GM21367 (cell line): Measurements from ENCODE around the gene TFEB.
"Not testable (repeated sequence)": the region's sequence is repeated elsewhere in the genome, so short reads cannot be mapped to it uniquely, and the experiment has no call there.

Experiments used
- ATAC-seq: cut with Tn5 transposase; IDR thresholded peaks from one replicate; pipeline ENCODE4 v1.9.1; 2021; ENCODE audit not compliant: unreplicated experiment

Gene TFEB

GRCh38 chr6:41766043-41766664 lies 30.7 kb upstream of the TFEB start:
- ATAC-seq = not testable (repeated sequence)

DNA sequence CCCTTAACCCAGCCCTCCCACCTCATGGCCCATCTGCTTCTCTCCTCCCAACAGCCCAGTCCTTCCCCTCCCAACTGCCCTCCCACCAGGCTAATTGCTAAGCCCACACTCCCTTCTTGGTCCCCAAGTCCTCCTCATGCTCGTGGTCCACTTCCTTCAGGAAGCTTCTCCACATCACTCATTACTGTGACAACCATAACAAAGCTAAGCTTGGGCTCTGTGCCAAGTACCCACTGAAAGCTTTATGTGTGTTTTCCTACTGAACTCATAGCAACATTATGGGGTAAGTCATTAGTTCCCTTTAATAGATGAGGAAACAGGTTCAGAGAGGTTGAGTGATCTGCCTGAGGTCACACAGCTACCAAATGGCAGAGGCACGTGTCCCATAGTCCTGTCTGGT lies 28.1 kb upstream of the TFEB start:
- ATAC-seq = no peak

GRCh38 chr6:41759905-41760579 lies 24.6 kb upstream of the TFEB start:
- no peak for ATAC-seq

DNA sequence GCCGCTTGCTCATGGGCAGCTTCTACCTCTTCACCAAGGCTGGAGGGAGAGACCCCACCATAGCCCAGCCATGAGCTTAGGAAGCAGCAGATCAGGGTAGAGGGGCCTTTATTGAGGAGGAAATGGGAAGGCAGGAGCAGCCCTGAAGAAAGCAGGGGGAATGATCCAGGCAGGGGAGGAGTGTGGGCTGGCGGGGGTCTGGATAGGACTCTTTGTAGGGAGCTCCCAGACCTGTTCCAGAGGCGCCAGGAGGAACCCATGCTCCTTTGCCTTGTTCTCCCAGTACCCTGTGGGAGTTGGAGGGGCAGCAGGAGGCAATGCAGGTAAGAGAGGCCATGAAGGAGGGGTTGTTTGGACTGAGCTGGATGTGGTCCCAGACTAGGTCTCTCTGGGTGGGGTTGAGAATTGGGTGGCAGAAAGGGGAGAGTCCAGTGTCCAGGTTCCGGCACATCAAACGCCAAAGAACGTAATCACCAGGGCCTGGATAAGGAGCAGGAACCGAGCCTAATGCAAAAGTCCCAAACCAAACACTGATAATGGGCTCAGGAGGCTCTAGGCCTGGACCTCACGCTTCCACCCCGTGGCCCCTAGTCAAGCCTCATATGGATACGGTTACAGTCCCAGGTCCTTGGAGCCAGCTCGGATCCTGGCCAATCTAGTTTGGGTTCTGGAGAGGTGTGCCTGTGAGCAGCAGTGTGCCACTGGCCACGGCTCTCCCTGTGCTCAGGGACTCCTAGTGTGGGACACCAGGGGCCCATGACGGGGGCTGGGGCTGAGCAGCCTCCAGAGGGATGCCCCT lies 23.9 kb upstream of the TFEB start:
- no peak for ATAC-seq

DNA sequence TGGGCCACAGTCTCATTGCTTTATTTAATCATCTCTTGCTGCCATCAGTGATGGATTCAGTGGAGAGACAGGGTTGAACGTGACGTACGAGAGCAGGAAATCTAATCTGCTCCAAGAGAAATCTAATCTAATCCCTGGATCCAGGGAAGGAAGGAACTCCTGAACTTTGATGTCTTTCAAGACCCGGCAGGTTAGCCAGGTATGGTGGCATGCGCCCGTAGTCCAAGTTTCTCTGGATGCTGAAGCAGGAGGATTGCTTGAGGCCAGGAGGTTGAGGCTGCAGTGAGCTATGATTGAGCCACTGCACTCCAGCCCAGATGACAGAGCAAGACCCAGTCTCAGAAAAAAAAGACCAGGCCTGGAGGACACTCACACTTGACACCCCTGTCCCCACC lies 23.2 kb upstream of the TFEB start:
- no peak for ATAC-seq

GRCh38 chr6:41757931-41758640 lies 22.7 kb upstream of the TFEB start:
- no peak for ATAC-seq

- no peak for ATAC-seq
Measured at GRCh38 chr6:41757271-41757670, 21.9 kb upstream of the TFEB start.

DNA sequence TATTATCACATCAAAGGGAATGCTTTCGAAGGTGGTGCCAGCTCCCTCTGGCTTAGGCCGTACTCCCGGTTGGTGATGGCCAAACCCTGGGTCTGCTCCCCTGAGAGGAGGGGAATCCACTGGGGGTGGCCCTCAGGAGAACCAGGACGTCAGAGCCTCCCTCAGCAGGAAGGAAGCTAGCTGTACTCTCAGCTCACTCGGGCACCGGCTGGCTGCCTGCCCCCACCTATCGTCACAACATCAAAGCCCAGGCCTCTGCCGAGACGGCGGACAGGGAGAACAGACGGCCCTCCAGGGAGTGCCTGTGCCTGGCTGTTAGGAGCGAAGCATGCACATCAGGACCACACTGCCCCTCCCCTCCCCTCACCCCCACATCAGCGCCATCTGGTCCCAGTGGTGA lies 20.9 kb upstream of the TFEB start:
- no peak for ATAC-seq

DNA sequence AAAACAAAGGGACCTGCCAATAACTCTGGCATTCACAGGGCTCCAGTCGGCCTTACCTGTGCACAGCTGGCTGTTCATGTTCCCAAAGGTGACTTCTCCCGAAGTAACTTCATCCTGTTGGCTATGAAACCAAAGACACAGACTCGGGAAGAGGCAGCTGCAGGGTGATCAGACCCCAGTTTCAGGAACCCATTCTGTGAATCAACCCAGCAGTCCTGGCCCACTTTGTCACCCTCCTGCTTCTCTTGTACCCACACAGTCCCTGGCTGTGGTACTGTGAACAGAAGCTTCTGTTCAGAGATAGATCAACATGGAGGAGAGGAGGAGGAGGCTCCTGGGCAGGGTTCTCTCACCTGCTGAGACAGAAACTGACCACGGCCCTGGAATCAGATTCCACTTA lies 20.5 kb upstream of the TFEB start:
- no peak for ATAC-seq

DNA sequence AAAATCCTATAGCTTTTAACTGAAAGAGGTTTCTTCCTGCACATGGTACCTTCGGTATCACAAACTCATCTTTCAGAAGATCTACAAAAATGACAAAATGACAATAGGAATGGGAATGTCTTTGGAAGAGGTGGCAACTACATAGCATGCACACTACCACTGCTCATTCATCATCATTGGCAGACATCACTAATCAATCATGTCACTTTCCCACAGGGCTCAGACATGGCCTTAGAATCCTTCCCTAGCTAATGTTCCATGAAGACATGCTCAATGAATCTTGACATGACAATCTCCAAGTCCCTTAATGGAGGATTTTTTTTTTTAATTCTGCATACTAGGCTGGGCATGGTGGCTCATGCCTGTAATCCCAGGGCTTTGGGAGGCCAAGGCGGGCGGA lies 15.0 kb upstream of the TFEB start:
- ATAC-seq = no peak

DNA sequence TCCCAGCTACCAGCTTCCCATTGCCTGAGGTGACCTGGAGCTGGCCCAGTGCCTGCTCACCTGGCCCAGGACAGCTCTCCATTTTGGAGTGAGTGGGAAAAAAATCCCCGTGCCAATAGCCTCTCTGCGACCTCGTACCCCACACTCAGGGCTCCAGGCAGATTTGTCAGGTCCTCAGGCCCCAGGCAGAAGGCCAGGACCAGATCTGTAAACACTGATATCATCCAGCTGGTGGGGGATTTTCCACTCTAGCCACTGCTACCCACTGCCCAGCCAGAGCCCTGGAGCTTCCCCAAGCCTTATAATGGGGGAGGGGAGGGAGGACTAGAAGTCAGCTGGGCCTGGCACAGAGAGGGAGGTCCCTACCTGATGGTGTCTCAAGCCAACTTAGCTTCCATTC lies 13.1 kb upstream of the TFEB start:
- ATAC-seq = no peak

- ATAC-seq = no peak
Measured at GRCh38 chr6:41748102-41748477, 12.7 kb upstream of the TFEB start.

DNA sequence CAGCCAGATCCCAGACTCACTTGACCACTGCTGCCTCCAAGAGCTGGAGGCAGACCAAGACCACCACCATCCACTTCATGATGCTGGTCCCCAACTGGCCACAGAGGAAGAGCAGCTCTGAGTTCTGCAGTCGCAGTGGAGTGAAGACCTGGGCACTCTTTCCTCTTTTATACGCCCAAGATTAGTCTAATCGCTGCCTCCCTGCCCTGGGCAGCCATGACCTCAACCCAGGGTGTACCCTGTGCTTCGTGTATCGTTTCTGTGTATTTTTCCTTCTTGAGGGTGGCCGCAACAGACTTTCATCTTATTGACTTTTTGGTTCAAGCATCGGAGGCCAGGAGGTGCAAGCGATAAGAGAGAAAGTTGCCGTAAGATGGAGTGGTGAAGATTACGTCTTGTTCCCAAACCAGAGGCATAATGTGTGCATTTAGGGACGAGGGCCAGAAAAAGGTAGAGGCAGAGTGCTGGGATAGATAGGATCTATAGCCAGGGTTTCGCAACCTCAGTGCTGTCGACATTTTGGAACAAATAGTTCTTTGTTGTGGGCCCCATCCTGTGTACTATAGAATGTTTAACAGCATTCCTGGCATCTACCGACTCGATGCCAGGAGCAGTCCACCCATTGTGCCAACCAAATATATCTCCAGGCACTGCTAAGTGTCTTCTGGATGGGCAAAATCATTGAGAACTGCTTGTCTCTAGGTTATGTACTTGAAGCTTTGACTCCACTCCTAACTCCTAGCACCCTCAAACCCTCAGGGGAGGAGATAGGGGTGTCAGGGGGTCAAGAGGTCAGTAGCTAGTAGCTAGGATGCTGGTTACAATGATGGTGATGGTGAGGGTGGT lies 12.1 kb upstream of the TFEB start, which contains the start of gene PGC:
PGC (minus strand) TSS at position 142 of the 846 bp plus-strand sequence; CDS start at position 79, 63 bp downstream.
- ATAC-seq = no peak

- no peak for ATAC-seq
Measured at GRCh38 chr6:41746107-41746506, 10.7 kb upstream of the TFEB start.

DNA sequence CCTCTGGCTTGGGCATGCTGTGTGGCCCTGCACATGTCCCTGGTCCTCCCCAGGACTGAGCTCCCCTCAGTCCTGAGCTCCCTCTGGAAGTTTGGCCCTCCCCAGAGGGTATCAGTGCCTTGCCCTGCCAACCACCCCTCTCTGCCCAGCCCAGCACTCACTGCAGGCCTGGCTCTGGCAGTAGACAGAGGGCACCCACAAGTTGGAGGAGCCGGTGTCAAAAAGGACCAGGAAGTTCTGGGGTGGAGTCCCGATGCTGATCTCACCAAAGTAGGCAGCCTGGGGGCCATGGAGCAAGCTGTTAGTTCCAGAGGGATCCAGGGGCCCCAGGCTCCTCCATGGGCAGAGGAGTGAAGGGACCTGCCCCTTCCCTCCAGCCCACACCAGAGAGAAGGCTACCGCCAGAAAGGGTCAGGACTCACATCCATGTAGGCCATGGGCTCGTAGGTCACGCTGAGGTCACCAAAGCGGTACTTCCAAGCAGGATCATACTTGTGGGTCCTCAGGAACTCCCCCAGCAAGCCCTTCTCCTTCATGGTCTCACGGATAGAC lies 8.9 kb upstream of the TFEB start:
- ATAC-seq = no peak

GRCh38 chr6:41743406-41744235 lies 8.2 kb upstream of the TFEB start:
- ATAC-seq = no peak

DNA sequence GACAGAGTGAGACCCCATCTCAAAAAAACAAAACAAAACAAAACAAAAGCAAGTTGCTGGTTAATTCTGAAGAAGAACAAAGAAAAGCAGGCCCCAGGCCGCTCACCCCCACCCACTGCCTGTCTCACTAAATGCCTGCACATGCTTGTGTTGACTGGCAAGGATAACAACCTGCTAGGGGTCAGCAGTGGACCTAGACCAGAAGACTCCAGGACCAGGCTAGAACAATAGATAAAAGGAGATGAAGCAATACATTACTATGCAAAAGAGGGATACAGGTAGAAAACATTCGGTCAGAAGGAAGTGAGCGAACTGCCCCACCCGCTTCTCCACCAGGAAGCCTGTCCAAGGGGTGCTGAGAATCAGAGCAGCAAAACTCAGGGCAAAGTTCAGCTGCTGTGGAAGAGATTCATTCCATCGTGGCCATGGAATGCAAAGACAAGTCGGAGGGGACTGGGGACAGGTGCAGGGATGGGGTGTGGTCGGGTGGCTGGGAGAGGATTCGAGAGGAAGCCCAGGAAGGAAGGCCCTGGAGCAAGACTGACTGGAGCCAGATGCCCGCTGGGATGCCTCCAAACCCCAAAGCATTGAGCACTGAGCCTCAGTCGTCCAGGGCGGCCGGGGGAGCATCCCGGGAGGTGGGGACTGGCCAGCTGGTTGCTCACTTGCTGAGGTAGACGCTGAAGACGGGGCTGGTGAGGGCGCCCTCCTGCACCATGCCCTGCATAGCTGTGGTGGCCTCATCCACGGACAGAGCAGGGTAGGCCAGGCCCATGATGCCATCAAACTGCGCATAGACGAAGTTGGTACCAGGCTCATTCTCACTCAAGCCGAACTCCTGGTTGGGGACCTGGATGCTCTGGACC lies 6.5 kb upstream of the TFEB start:
- ATAC-seq = no peak

DNA sequence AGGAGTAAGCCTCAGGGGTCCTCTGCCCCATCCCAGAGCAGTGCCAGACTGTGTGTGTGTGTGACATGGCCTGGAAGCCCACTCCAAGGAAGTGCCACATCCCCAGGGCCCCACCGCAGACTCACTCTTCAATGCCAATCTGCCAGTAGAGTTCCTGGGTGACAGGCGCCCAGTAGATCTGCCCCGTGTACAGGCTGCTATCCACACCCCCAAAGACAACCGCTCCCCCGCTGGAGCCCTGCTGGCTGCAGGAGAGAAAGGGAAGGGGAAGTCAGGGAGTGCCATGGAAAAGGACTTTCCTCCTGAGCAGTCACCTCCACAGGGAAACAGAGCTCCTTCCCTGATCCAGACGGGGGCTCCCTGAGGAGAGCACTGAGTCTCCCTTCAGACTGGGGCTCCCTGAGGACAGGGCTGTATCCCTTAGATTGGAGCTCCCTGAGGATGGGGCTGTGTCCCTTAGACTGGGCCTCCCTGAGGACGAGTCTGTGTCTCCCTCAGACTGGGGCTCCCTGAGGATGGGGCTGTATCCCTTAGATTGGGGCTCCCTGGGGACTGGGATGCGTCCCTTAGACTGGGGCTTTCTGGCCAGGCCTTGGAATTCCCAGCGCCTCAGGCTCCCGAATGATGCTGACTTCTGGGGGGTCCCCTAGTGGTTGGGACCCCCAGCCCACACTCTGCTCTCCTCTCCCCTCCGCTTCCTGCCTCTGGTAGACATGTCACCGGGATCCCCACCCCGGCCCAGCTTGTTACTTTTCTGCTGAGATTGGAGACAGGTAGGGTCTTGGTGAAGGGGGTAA lies 5.2 kb upstream of the TFEB start:
- no peak for ATAC-seq
